ENCODE measurements around the gene PRKRA.
"Not testable (repeated sequence)": the region's sequence is repeated elsewhere in the genome, so short reads cannot be mapped to it uniquely, and the experiment has no call there.

PRKRA gene

GRCh38 chr2:178450774-178451525 is at the start of gene PRKRA, which contains the start of gene PJVK:
PRKRA (minus strand) TSS chr2:178451175; CDS start chr2:178451030, 145 bp downstream.
PJVK (plus strand) TSS chr2:178451378; CDS start chr2:178453410, 2,032 bp downstream.
- peak; percentile 87 to 92 for DNase-seq (ENCODE audit: low read depth in 1 of 2, low spot score in 1 of 2)

GRCh38 chr2:178499640-178500039 is 48.7 kb upstream of the PRKRA start:
- no peak for DNase-seq (ENCODE audit: low read depth in 1 of 2, low spot score in 1 of 2)

- no peak for DNase-seq (ENCODE audit: low read depth in 1 of 2, low spot score in 1 of 2)
Measured at GRCh38 chr2:178498137-178498536, 47.2 kb upstream of the PRKRA start.

GRCh38 chr2:178496049-178496448 is 45.1 kb upstream of the PRKRA start:
- DNase-seq (ENCODE audit: low read depth in 1 of 2, low spot score in 1 of 2), result no peak

- DNase-seq (ENCODE audit: low read depth in 1 of 2, low spot score in 1 of 2), result no peak
Measured at GRCh38 chr2:178491612-178492011, 40.6 kb upstream of the PRKRA start.

GRCh38 chr2:178485356-178485755 is 34.4 kb upstream of the PRKRA start:
- DNase-seq (ENCODE audit: low read depth in 1 of 2, low spot score in 1 of 2), result no peak

GRCh38 chr2:178484245-178485041 is 33.5 kb upstream of the PRKRA start:
- no peak for DNase-seq (ENCODE audit: low read depth in 1 of 2, low spot score in 1 of 2)

GRCh38 chr2:178482437-178482836 is 31.5 kb upstream of the PRKRA start:
- no peak for DNase-seq (ENCODE audit: low read depth in 1 of 2, low spot score in 1 of 2)

- DNase-seq (ENCODE audit: low read depth in 1 of 2, low spot score in 1 of 2), result peak; percentile 45 to 62
Measured at GRCh38 chr2:178480227-178481181, 29.5 kb upstream of the PRKRA start, which contains the start of gene PLEKHA3. PLEKHA3 (plus strand) TSS chr2:178480457; CDS start chr2:178480870, 413 bp downstream.

- no peak for DNase-seq (ENCODE audit: low read depth in 1 of 2, low spot score in 1 of 2)
Measured at GRCh38 chr2:178479758-178480226, 28.8 kb upstream of the PRKRA start.

- no peak for DNase-seq (ENCODE audit: low read depth in 1 of 2, low spot score in 1 of 2)
Measured at GRCh38 chr2:178479275-178479616, 28.3 kb upstream of the PRKRA start.

- peak; percentile 63 to 78 for DNase-seq (ENCODE audit: low read depth in 1 of 2, low spot score in 1 of 2)
Measured at GRCh38 chr2:178478439-178479274, 27.7 kb upstream of the PRKRA start, which contains the start of gene FKBP7. FKBP7 (minus strand) TSS chr2:178478600; CDS start chr2:178478499, 101 bp downstream.

- DNase-seq (ENCODE audit: low read depth in 1 of 2, low spot score in 1 of 2), result no peak
Measured at GRCh38 chr2:178478130-178478438, 27.1 kb upstream of the PRKRA start.

GRCh38 chr2:178477443-178478129 is 26.6 kb upstream of the PRKRA start:
- no peak for DNase-seq (ENCODE audit: low read depth in 1 of 2, low spot score in 1 of 2)

GRCh38 chr2:178476477-178476876 is 25.5 kb upstream of the PRKRA start:
- DNase-seq (ENCODE audit: low read depth in 1 of 2, low spot score in 1 of 2), result no peak

- DNase-seq (ENCODE audit: low read depth in 1 of 2, low spot score in 1 of 2), result no peak
Measured at GRCh38 chr2:178474560-178474959, 23.6 kb upstream of the PRKRA start.

- no peak for DNase-seq (ENCODE audit: low read depth in 1 of 2, low spot score in 1 of 2)
Measured at GRCh38 chr2:178473931-178474330, 23.0 kb upstream of the PRKRA start.

- DNase-seq (ENCODE audit: low read depth in 1 of 2, low spot score in 1 of 2), result no peak
Measured at GRCh38 chr2:178473373-178473772, 22.4 kb upstream of the PRKRA start.

- DNase-seq (ENCODE audit: low read depth in 1 of 2, low spot score in 1 of 2), result not testable (repeated sequence)
Measured at GRCh38 chr2:178471313-178471712, 20.3 kb upstream of the PRKRA start.

Data from activated T-helper 1 cell treated with anti-CD3 and anti-CD28 coated beads, Interleukin-2, amount 50 U/mL, for 16 hours (primary cell).